ENCODE data around the gene SPTB.

SPTB gene

GRCh38 chr14:64844969-64845536 is 34.7 kb downstream of the SPTB start:
- ChIA-PET POLR2A (no interaction called here), CTCF (interaction anchor here (0.6 to 1.8 kb wide), 7 partner anchors 13 to 151 kb away, joined by 3 to 6 read pairs (median 3); no protein-coding TSS in a partner anchor)
- Histone ChIP-seq H3K4me3 (ENCODE audit: low read depth, low read length) (no peak overlapping the region), H3K4me1 (ENCODE audit: control insufficient read depth, insufficient read depth, low read length) (no peaks in the 10 kb centered on the region), H3K27ac (ENCODE audit: extremely low read depth, low read depth, low read length) (no peak overlapping the region), H3K9me3 (ENCODE audit: control insufficient read depth, insufficient read depth, low read depth, low read length) (no peaks in the 10 kb centered on the region), H3K36me3 (ENCODE audit: control insufficient read depth in 2 of 2, insufficient read depth in 1 of 2, low read length in 2 of 2) (no peaks in the 10 kb centered on the region)
- TF ChIP-seq ZNF211 (tag by site-specific recombination; IDR thresholded peaks at IDR 0.05; ENCODE audit: low read depth) (no peak), ZNF311 (tag by site-specific recombination; IDR thresholded peaks at IDR 0.05; ENCODE audit: borderline replicate concordance) (no peak), YY2 (tag by site-specific recombination; IDR thresholded peaks at IDR 0.05) (no peak), REST (tag by site-specific recombination; IDR thresholded peaks at IDR 0.05) (no peak), ZNF610 (tag by site-specific recombination; IDR thresholded peaks at IDR 0.05; ENCODE audit: borderline replicate concordance) (no peak), ZFP3 (tag by site-specific recombination; IDR thresholded peaks at IDR 0.05; ENCODE audit: low read depth) (no peak), SP7 (tag by site-specific recombination; IDR thresholded peaks at IDR 0.05) (no peak), ZNF580 (tag by site-specific recombination; IDR thresholded peaks at IDR 0.05) (no peak), ZNF513 (tag by site-specific recombination; IDR thresholded peaks at IDR 0.05) (no peak), ZNF514 (tag by site-specific recombination; IDR thresholded peaks at IDR 0.05) (no peak), KLF16 (tag by site-specific recombination; IDR thresholded peaks at IDR 0.05) (no peak), KLF9 (tag by site-specific recombination; IDR thresholded peaks at IDR 0.05; ENCODE audit: low read depth) (no peak), ZSCAN23 (tag by site-specific recombination; IDR thresholded peaks at IDR 0.05) (no peak), PRDM1 (tag by site-specific recombination; IDR thresholded peaks at IDR 0.05) (no peak), ZNF510 (tag by site-specific recombination; IDR thresholded peaks at IDR 0.05; ENCODE audit: insufficient replicate concordance) (no peak), GLIS1 (tag by site-specific recombination; IDR thresholded peaks at IDR 0.05) (no peak), ZNF19 (tag by site-specific recombination; IDR thresholded peaks at IDR 0.05; ENCODE audit: low read depth) (no peak), ZNF548 (tag by site-specific recombination; IDR thresholded peaks at IDR 0.05) (no peak), ZNF37A (tag by site-specific recombination; IDR thresholded peaks at IDR 0.05) (no peak), ZXDB (tag by site-specific recombination; IDR thresholded peaks at IDR 0.05) (no peak)

GRCh38 chr14:64844272-64844671 is 35.4 kb downstream of the SPTB start:
- Histone ChIP-seq H3K27ac (ENCODE audit: extremely low read depth, low read depth, low read length) (no peak overlapping the region), H3K4me3 (ENCODE audit: low read depth, low read length) (no peak overlapping the region), H3K36me3 (ENCODE audit: control insufficient read depth in 2 of 2, insufficient read depth in 1 of 2, low read length in 2 of 2) (no peaks in the 10 kb centered on the region), H3K4me1 (ENCODE audit: control insufficient read depth, insufficient read depth, low read length) (no peaks in the 10 kb centered on the region), H3K9me3 (ENCODE audit: control insufficient read depth, insufficient read depth, low read depth, low read length) (no peaks in the 10 kb centered on the region)
- ChIA-PET CTCF (interaction anchor here (0.6 to 1.8 kb wide), 6 partner anchors 19 to 151 kb away, joined by 3 to 6 read pairs (median 4); no protein-coding TSS in a partner anchor), POLR2A (no interaction called here)
- TF ChIP-seq ZNF596 (tag by site-specific recombination; IDR thresholded peaks at IDR 0.05) (no peak), ZNF132 (tag by site-specific recombination; IDR thresholded peaks at IDR 0.05; ENCODE audit: borderline replicate concordance) (no peak), OSR2 (tag by site-specific recombination; IDR thresholded peaks at IDR 0.05) (no peak), ZSCAN30 (tag by site-specific recombination; IDR thresholded peaks at IDR 0.05) (no peak), HOXD13 (CRISPR knock-in tag; IDR thresholded peaks at IDR 0.05; ENCODE audit: borderline replicate concordance) (no peak), ZNF37A (tag by site-specific recombination; IDR thresholded peaks at IDR 0.05) (no peak), ZBTB49 (tag by site-specific recombination; IDR thresholded peaks at IDR 0.05; ENCODE audit: low read depth) (no peak), AEBP2 (tag by site-specific recombination; IDR thresholded peaks at IDR 0.05; ENCODE audit: borderline replicate concordance) (no peak), ZNF530 (tag by site-specific recombination; IDR thresholded peaks at IDR 0.05; ENCODE audit: low read depth) (no peak)

Data from HEK293 (cell line).